ENCODE measurements around the gene IDH3B.
A peak's percentile ranks its signal among the peaks of the same experiment; 100 is the strongest.
"Not testable (repeated sequence)": the region's sequence is repeated elsewhere in the genome, so short reads cannot be mapped to it uniquely, and the experiment has no call there.

Gene IDH3B

DNA sequence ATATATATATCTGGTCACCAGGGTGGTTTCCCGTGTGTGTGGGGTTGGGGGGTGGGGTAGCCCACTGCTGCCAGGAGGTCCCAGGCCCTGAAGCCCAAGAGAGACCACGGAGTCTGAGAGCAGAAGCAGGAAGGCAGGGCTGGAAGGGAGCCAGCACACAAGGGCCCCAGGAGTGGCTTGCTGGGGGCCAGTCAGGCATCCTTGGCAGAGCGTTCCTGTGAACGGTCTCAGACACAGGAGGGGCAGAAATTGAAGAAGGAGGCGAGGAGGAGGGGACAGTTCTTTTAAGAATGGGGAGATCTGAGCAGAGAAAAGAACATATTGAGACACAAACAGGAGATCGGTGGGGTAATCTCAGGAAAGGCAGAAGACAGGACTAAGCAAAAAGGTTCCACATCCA lies 26.7 kb upstream of the IDH3B start:
- H3K4me3 ChIP-seq (ENCODE audit: low read depth, low read length) = no peak overlapping the region
- in situ Hi-C loops (cut with HindIII; ENCODE audit: low sequenced_read_pairs) = no loop called here
- TF ChIP-seq, protein P1, sequence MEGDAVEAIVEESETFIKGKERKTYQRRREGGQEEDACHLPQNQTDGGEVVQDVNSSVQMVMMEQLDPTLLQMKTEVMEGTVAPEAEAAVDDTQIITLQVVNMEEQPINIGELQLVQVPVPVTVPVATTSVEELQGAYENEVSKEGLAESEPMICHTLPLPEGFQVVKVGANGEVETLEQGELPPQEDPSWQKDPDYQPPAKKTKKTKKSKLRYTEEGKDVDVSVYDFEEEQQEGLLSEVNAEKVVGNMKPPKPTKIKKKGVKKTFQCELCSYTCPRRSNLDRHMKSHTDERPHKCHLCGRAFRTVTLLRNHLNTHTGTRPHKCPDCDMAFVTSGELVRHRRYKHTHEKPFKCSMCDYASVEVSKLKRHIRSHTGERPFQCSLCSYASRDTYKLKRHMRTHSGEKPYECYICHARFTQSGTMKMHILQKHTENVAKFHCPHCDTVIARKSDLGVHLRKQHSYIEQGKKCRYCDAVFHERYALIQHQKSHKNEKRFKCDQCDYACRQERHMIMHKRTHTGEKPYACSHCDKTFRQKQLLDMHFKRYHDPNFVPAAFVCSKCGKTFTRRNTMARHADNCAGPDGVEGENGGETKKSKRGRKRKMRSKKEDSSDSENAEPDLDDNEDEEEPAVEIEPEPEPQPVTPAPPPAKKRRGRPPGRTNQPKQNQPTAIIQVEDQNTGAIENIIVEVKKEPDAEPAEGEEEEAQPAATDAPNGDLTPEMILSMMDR (IDR thresholded peaks at IDR 0.05; ENCODE audit: low read depth, low read length) = no peak
- DNase-seq (ENCODE audit: low read depth, low spot score) = no peak

DNA sequence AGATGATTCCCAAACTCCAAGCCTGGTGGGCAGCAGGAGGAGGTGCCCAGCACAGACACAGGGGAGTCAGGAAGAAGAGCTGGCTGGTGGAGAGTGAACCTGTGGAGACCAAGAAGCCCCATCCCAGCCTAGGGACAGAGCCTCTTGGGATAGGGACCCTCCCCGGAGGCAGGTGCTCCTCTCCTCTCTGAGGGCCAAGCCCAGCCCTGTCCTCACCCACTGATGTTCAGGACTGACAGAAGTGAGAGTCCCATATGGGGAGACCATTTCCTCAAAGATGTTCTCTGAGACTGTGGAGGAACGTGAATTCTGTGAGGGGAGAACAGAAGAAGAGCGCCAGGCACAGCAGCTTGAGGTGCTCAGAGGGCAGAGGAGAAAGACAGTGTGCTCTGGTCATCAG lies 26.2 kb upstream of the IDH3B start:
- no peak overlapping the region for H3K4me3 ChIP-seq (ENCODE audit: low read depth, low read length)
- in situ Hi-C loops (cut with HindIII; ENCODE audit: low sequenced_read_pairs) = no loop called here
- TF ChIP-seq, protein P1 (IDR thresholded peaks at IDR 0.05; ENCODE audit: low read depth, low read length) = no peak
- no peak for DNase-seq (ENCODE audit: low read depth, low spot score)

DNA sequence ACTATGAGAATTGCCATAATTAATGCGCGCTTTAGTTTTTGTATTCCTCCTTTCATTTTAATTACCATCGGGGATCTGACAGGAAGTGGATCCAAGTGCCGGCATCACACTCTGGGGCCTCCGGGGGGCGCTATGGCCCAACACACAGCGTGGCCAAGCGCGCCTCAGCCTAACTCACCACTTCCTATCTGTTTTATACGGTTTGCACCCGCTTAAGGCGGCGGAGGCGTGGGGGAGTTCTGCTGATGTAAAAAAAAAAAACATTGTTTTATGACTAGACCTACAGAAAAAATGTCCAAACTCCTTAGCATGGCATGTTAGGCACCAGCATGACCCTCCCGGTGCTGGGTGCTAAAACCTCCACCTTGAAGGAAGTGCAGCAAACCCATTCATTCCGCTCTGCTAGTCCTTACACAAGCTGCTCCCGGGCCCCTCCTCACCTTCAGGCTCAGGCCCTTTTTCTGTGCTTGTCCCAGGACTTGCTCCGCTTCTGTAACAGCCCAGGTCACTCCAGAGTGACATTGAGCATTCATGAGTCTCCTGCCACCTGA lies 24.1 kb upstream of the IDH3B start:
- peak; percentile 36 for DNase-seq (ENCODE audit: low read depth, low spot score)
- H3K4me3 ChIP-seq (ENCODE audit: low read depth, low read length) = no peak overlapping the region
- in situ Hi-C loops (cut with HindIII; ENCODE audit: low sequenced_read_pairs) = no loop called here
- TF ChIP-seq, protein P1 (IDR thresholded peaks at IDR 0.05; ENCODE audit: low read depth, low read length) = peak; percentile 70

DNA sequence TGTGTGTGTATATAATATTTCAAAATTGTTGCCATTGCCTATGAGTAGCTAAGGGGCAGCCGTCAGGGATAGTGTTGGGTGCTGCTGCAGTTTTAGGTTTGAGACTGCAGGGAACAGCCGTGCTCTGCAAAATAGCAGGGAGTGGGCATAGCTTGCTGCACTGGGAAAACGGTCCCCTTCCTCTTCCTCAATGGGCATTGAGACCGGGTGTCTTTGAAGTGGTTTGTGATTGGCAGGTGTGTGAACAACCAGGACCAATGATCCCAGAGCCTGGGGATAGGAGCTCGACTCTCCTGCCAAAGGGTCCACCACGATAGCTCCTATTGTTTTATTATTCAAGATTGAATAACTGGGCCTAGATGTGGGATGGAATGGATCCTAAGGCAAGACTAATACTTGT lies 23.5 kb upstream of the IDH3B start:
- no peak overlapping the region for H3K4me3 ChIP-seq (ENCODE audit: low read depth, low read length)
- TF ChIP-seq, protein P1 (IDR thresholded peaks at IDR 0.05; ENCODE audit: low read depth, low read length) = no peak
- in situ Hi-C loops (cut with HindIII; ENCODE audit: low sequenced_read_pairs) = no loop called here
- DNase-seq (ENCODE audit: low read depth, low spot score) = no peak

DNA sequence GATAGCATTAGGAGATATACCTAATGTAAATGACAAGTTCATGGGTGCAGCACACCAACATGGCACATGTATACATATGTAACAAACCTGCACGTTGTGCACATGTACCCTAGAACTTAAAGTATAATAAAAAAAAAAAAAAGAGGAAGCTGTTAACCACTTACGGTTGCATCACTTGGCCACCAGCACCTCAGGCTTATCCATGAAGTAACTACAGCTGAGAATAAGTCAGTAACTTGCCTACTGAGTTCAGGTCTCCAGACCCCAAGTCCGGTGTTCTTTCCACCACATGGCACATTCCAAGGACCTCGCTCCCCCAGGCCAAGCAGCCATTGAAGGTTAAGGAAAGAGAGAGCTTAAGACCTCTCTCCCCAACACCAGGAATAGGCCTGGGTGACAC lies 20.8 kb upstream of the IDH3B start:
- in situ Hi-C loops (cut with HindIII; ENCODE audit: low sequenced_read_pairs); DNase-seq (ENCODE audit: low read depth, low spot score): not testable (repeated sequence)

DNA sequence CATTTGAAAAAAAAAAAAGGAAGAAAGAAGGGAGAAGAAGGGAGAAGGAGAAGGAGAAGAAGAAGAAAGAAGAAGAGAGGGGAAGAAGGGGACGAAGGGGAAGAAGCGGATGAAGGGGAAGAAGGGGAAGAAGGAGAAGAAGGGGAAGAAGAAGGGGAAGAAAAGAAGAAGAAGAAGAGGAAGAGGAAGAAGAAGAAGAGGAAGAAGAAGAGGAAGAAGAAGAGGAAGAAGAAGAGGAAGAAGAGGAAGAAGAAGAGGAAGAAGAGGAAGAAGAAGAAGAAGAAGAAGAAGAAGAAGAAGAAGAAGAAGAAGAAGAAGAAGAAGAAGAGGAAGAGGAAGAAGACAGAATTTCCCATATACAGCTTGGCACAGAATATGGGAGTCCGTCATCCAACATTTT lies 18.0 kb upstream of the IDH3B start:
- DNase-seq (ENCODE audit: low read depth, low spot score); H3K4me3 ChIP-seq (ENCODE audit: low read depth, low read length); in situ Hi-C loops (cut with HindIII; ENCODE audit: low sequenced_read_pairs): not testable (repeated sequence)

More for the DNA sequence above, 20.8 kb upstream of the IDH3B start:
- not testable (repeated sequence) for H3K4me3 ChIP-seq (ENCODE audit: low read depth, low read length)

DNA sequence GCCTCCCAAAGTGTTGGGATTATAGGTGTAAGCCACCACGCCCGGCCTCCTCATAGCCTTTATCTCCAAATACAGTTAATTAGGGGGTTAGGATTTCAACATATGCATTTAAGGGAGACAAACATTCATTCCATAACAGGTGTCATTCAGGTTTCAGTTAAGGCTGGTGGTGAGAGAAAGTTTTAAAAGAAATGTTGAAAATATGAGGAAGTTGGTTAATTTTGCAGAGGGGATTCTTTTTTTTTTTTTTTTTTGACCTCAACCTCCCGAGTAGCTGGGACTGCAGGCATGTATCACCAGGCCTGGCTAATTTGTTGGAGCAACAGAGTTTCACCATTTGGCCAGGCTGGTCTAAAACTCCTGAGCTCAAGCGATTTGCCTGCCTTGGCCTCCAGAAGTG lies 16.0 kb upstream of the IDH3B start:
- in situ Hi-C loops (cut with HindIII; ENCODE audit: low sequenced_read_pairs) = no loop called here
- TF ChIP-seq, protein P1 (IDR thresholded peaks at IDR 0.05; ENCODE audit: low read depth, low read length) = no peak
- no peak for DNase-seq (ENCODE audit: low read depth, low spot score)
- H3K4me3 ChIP-seq (ENCODE audit: low read depth, low read length) = no peak overlapping the region

DNA sequence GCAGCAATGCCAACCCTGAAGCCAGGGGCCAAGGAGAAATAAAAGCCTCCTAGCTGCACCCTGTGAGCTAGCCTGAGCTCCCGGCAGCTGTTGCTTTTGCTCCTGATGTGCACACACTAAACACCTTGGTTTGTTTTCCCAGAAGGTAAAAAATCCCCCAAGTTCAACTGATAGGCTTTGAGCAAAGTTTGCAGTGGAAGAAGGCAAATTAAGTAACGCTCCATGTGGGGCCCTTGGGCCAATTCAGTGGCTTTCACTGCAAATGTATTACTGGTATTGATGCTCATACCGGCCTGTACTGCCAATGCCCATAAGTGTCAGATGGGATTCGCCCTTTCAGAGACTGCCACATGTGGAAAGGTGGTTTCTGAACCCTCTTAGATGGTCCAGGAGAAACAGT lies 9.4 kb upstream of the IDH3B start:
- no peak for DNase-seq (ENCODE audit: low read depth, low spot score)
- no peak overlapping the region for H3K4me3 ChIP-seq (ENCODE audit: low read depth, low read length)
- TF ChIP-seq, protein P1 (IDR thresholded peaks at IDR 0.05; ENCODE audit: low read depth, low read length) = no peak
- in situ Hi-C loops (cut with HindIII; ENCODE audit: low sequenced_read_pairs) = no loop called here
